NCI-H1092 (cell line): Measurements from ENCODE around the gene RIMOC1.
A peak's percentile ranks its signal among the peaks of the same experiment; 100 is the strongest.

Experiments
- DNase-seq: peaks from one replicate; lab custom pipeline; 2025; lab: John Stamatoyannopoulos, UW

The RIMOC1 gene

GRCh38 chr5:41903892-41904799 is at the start of gene RIMOC1:
Gene RIMOC1 (plus strand): TSS chr5:41904344. CDS start chr5:41904368, 24 bp downstream.
- DNase-seq = peak; percentile 99

DNA sequence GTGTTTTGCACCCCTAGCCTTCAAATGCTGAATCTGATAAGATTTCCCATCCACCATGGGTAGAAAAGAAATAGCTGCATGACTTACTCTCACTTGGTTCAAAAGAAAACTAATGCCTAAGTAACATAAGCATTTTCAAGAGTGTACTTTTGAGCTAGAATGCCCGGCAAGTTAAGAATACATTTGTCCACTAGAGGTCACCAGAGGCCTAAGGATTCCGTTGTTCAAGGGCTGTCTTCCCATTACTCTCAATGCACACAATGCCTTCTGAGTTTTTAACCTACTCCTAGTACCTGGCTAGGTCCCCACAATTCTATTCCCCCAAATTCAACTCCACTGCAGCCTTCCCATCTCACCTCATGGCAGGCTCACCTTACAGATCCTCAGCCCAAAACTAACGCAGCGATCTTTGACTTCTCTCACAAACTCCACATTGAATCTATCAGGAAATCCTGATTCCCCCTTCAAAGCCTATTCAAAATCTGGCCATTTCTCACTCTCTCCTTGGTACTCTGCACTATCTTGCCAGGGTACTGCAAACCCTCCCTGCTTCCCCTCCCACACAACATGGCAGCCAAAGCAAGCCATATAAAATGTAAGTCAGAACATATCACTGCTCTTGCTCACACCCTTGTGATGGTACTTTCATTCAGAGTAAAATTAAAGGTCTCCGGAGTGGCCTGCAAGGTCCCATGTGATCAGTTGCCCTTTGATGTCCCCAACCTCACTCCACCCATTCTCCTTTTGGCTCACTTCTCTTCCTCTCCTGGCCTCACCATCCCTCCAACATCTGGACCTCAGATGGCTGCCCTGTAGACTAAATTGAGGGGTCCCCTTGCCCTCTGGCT is 47.3 kb upstream of the RIMOC1 start:
- DNase-seq = peak; percentile 55

GRCh38 chr5:41857989-41858388 is 46.2 kb upstream of the RIMOC1 start:
- no peak for DNase-seq

DNA sequence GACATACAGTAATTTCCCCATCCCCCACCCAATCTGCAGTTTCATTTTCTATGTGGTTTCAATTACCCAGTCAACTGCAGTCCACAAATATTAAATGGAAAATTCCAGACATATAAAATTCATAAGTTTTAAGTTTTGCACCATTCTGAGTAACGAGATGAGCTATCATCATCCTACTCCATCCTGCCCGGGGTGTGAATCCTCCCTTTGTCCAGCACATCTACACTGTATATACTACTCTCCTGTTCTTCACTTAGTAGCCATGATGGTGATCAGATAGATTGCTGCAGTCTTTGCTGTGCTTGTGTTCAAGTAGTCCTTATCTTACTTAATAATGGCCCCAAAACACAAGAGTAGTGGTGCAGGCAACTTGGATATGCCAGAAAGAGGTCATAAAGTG is 45.3 kb upstream of the RIMOC1 start:
- no peak for DNase-seq

DNA sequence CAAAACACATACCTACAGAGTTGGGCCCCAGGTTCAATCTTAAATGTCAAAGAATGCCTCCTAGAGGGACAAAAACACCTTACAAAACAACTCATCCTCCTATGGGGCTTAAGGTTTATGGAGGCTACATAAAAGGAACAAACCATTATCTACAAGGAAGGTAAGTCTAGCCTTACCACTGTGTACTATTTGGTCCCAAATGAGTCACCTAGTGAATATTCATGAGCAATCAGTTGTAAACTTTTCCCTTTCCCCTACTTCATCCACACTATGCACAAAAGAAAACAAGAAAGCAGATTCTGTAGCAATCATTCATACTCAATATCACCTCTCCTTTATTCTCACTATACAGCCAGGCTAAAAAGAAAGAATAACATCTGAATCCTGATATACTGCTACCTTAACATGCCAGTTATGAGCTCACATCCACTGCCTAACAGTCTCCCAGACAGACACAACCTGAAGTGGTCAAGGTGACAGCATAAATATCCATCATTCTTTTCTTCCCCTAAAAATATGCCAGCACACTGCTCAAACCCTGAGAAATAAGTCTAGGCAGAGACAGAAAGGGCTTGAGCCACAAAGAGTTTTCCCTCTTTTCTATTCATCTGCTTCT is 40.2 kb upstream of the RIMOC1 start:
- DNase-seq = no peak

- DNase-seq = peak; percentile 7
These were observed 34.9 kb upstream of the RIMOC1 start for GRCh38 chr5:41869151-41869723.

DNA sequence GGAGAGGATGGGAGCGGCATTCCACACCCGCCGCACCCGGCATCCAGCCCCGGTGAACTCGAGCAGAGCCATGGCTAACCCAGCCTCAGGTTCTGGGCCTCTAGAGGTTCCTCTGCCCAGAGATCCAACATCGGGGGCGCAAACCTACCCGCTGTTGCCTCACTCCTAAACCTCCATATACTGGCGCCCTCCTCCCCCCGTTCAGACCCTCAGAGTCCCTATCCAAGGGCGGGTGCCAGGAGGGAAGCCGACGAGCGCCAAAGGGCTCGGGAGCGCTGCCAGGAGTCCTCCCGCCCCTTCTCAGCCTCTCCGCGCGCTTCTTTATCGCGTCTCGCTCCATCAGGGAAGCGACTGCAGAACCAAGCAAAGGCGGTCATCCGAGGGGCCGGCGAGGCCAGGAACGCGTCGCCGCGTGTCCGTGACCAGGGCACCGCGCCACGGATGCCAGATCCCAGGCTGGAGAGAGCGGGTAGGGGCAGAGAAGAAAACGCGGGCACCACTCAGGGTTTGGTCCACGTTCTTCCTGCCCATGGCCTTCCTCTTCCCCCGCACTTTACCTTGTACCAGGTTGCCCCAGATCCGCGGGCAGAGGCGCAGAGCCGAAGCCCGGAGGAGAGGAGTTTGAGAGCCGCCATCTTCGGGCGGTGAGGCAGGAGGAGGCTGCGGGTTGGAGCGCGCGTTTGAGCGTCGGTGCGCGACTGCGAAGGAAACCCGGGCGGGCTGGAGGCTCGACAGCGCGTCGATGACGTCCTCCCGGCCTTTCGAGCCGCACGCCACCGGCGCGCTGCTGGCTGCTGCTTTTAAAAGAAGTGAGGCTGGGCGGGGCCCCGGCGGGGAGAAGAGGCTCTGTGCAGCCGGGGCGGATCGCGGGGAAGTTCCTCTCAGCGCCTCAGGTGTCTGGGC is 34.2 kb upstream of the RIMOC1 start, which contains the start of gene OXCT1:
Gene OXCT1 (minus strand): TSS at position 702 of the 903 bp plus-strand sequence. CDS start 67 bp downstream, at position 635.
- DNase-seq = peak; percentile 75

- no peak for DNase-seq
These were observed 33.5 kb upstream of the RIMOC1 start for GRCh38 chr5:41870627-41871048.

DNA sequence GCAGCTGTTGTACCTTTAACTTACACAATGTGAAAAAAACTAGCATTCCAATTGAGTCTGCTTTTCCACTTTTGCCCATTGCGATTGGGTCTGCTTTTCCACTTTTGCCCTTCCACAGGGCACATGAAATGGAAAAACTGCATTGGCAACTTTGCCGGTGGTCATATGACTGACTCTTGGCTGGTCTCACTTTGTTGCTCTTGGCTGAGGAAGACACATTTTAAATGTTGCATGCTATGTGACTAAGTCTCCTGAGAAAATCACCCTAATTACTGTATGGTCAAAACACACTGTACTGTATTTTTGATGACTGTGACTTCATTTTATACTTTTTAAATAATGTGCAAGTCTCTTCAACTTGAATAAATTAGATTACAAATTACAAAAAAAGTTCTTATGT is 32.3 kb upstream of the RIMOC1 start:
- DNase-seq = no peak

GRCh38 chr5:41874512-41875060 is 29.6 kb upstream of the RIMOC1 start:
- no peak for DNase-seq

DNA sequence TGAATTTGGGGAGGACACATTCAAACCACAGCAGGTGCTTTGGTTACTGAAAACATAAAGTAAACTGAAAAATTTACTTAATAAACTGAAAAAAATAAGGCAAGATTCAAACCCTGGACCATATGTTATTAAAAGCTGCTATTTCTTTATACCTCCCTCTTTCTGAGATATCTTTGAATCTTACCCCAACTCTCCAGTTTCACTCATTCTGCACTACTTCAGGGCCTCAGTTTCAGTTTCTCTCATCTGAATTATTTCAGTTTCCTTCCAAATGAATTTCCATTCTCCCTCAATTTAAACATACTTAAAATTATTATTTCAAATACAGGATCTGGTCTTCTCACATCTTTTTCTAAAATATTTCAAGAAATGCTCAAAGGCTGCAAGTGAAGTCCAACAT is 29.0 kb upstream of the RIMOC1 start:
- DNase-seq = no peak

GRCh38 chr5:41876678-41877077 is 27.5 kb upstream of the RIMOC1 start:
- DNase-seq = no peak

GRCh38 chr5:41877408-41877807 is 26.7 kb upstream of the RIMOC1 start:
- no peak for DNase-seq

DNA sequence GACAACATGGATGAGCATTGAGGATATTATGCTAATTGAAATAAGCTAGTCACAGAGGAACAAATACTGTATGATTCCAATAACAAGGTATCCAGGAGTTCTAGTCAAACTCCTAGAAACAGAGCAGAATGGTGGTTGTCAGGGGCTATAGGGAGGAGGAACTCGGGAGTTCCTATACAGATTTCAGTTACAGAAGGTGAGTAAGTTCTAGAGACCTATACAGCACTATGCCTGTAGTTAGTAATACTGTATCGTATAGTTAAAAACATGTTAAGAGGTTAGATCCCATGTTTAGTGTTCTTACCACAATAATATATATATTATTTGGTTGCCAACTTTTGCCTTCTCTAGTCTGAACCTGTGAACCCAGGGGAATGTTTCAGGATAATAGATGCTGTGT is 26.0 kb upstream of the RIMOC1 start:
- no peak for DNase-seq

GRCh38 chr5:41878643-41879478 is 25.3 kb upstream of the RIMOC1 start:
- DNase-seq = no peak

DNA sequence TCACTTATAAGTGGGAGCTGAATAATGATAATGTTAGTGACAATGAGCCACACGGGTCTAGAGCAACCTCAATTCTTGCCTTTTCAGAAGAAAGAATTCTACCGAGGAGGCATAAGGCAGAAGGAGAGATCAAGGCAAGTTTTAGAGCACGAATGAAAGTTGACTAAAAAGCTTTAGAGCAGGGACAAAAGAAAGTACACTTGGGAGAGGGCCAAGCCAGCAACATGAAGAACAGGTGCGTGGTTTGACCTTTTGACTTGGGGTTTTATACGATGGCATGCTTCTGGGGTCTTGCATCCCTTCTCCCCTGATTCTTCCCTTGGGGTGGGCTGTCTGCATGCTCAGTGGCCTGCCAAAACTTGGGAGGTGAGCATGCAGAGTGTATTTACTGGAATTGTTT is 21.4 kb upstream of the RIMOC1 start:
- DNase-seq = no peak

DNA sequence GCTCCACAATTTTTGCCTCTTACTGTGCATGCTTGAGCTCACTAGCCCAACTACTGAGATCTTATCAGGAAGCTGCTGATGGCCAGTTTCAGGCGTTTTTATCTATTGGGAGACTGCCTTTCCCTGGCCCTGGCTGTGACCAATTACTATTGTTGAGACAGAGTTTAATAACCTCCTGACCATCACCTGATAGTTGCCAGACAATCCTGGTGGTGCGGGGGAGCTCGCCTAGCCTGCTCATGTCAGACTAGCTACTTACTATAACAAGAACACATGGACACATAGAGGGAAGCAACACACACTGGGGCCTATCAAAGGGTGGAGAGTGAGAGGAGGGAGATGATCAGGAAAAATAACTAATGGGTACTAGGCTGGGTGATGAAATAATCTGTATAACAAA is 20.9 kb upstream of the RIMOC1 start:
- DNase-seq = no peak

DNA sequence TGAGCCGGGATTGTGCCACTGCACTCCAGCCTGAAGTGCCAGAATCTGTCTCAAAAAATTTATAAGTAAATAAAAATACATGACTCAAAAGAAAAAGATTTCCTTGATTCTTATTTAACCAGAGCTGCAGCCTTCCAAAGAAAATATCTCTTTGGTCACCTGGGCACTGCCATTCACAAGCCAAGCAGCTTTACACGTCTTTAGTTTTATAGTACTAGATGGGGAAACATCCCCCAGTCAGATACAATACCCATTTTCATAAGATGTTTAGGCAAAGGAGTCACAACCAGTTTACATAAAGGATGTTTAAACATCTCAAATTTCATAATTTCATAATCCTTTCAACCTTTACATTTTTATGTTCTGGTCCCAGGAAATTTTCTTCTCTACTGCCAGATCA is 20.2 kb upstream of the RIMOC1 start:
- DNase-seq = no peak

- DNase-seq = no peak
These were observed 18.9 kb upstream of the RIMOC1 start for GRCh38 chr5:41885286-41885685.
